GM21447 (cell line): ENCODE results near the gene MAPT.

ENCODE experiments used
- ATAC-seq: cut with Tn5 transposase; IDR thresholded peaks from one replicate; pipeline ENCODE4 v1.9.1; 2021; ENCODE audit not compliant: unreplicated experiment

Gene MAPT

DNA sequence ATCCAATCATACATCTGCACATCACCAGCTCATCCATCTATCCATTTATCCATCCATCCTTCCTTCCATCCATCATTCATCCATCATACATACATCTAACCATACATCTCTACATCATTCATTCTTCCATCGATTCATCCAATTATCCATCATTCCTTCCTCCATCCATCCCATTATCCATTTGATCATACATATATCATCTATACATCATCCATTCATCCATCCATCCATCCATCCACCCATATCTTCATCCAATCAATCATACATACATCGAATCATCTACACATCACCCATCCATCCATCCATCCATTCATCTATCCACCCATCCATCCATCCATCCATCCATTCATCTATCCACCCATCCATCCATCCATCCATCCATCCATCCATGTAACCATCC lies 75.4 kb downstream of the MAPT start:
- ATAC-seq: no peak

DNA sequence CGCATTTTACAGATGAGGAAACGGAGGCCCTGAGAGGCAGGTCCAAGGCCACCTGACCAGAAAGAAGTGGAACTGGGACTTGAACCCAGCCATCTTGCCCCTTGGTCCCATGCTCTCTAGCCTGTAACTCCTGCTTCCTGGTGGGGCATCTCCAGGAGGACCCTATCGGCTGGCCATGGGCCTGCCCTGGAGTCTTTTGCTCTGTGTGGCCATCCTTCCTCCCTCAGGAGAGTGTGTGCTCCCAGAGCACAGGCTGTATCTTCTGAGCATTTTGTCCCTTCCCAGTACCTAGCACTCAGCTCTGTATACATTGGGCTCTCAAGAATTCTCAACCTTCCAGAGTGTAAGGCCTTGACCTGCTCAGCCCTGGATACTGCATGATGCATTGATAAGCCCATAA lies 76.3 kb downstream of the MAPT start:
- no peak for ATAC-seq

- no peak for ATAC-seq
These were observed 77.4 kb downstream of the MAPT start for GRCh38 chr17:45971698-45972141.

GRCh38 chr17:45972531-45972930 lies 78.2 kb downstream of the MAPT start:
- no peak for ATAC-seq

DNA sequence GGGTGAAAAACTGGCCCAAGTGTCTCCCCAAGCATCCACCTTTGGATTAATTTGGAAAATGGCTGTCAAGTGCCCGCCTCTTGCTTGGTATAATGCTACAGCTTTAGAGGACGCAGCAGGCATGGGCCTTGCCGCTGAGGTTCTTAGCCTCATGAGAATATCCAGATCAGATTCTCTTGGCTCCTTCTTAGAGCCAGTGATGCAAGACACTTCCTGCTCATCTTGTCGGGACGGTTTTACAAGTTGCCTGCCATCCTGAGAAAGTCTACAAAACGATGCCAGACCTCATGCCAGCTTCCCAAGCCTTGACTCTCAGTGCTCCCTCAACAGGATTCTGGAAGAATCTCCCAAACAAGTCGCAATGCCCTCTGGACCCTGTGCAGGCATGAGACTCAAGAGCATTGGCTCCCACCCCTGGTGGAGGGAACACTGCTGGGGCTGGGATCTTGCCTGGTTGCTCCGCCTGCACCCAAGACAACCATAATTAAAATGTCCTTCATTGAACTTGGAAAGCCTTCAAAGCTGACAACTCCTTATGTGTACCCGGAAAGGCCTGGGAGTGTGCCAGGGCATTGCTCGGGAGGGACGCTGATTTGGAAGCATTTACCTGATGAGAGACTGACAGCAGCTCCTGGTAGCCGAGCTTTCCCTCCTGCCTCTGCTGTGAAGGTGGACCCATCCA lies 78.9 kb downstream of the MAPT start:
- no peak for ATAC-seq

- ATAC-seq: no peak
These were observed 79.8 kb downstream of the MAPT start for GRCh38 chr17:45973946-45974859.

GRCh38 chr17:45974916-45975630 lies 80.7 kb downstream of the MAPT start:
- ATAC-seq: no peak

- no peak for ATAC-seq
These were observed 81.4 kb downstream of the MAPT start for GRCh38 chr17:45975640-45976295.

DNA sequence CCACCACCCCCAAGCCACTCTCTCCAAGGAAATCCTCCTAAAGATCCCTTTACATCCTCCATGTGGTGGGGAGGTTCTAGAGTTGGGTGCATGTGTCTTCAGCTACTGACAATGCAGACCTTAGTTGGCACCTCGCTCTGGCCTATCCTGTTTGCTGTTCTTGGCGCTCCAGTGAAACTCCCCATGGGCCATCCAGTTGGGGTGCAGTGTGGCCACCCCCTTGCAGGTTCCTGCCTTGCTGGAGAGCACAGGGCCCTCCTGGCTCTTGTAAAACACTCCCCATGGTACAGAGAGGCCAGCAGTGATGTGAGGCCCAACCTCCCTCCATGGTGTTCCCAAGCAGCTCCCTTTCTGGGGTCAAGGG lies 82.0 kb downstream of the MAPT start:
- no peak for ATAC-seq

- ATAC-seq: no peak
These were observed 82.6 kb downstream of the MAPT start for GRCh38 chr17:45976755-45977505.

DNA sequence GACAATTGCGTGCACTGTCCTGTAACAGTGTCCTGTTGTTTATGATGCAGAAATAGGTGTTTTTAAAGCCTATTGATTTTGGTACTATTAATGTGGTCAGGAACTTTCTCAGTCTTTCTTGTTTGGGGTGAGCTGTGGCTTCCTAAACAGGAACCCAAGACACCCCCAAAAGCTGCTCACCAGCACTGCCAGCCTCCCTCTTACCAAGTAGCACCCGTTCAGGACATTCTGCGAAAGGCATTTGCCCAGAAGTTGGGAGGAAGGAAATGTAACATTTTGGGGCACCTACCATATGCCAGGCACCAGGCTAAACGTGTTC lies 83.1 kb downstream of the MAPT start:
- ATAC-seq: no peak

GRCh38 chr17:45977976-45978626 lies 83.7 kb downstream of the MAPT start:
- no peak for ATAC-seq

DNA sequence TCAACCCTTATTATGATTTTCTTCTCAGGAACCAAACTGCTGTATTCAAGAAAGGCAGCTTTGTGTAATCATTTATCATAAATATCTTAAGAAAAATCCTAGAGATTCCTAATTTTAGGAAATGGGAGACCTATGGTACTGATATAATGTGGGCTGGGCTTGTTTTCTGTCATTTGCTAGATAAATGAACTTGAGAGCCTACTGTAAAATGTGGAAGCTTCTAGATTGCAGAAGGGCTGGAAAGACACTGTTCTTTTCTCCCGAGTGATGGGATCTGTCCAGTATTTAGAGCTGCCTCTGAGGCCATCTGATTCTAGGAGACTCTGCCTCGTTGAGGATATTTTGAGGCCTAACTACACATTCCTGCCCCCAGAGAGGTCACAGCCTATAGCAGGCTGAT lies 84.8 kb downstream of the MAPT start:
- ATAC-seq: no peak

- ATAC-seq: no peak
These were observed 86.5 kb downstream of the MAPT start for GRCh38 chr17:45980855-45981254.

DNA sequence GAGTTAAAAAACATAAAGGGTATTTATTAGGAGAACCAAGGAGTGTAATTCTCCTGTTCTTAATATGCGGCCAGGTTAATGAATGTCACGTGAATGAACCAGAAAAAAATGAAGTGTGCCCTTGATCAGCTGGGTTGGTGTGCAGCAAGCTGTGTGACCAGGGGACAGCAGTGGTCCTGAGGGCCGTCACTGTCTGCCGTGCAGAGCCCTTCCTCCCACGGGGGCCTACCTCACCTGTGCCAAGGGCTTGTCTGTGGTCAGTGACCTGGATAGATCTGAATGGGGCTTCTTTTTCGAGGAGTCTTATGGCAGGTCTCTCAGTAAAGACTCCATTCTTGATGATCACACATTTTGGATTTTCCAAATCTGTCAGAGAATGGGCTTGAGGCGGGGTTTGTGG lies 87.0 kb downstream of the MAPT start:
- ATAC-seq: no peak

DNA sequence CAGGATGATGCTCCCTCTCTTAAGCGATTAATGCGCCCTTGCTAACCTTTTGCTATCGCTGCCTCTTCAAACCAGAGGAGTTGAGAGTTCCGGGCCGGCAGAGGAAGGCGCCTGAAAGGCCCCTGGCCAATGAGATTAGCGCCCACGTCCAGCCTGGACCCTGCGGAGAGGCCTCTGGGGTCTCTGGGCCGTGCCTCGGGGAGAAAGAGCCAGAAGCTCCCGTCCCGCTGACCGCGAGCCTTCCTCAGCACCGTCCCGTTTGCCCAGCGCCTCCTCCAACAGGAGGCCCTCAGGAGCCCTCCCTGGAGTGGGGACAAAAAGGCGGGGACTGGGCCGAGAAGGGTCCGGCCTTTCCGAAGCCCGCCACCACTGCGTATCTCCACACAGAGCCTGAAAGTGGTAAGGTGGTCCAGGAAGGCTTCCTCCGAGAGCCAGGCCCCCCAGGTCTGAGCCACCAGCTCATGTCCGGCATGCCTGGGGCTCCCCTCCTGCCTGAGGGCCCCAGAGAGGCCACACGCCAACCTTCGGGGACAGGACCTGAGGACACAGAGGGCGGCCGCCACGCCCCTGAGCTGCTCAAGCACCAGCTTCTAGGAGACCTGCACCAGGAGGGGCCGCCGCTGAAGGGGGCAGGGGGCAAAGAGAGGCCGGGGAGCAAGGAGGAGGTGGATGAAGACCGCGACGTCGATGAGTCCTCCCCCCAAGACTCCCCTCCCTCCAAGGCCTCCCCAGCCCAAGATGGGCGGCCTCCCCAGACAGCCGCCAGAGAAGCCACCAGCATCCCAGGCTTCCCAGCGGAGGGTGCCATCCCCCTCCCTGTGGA lies 88.6 kb downstream of the MAPT start:
- no peak for ATAC-seq

DNA sequence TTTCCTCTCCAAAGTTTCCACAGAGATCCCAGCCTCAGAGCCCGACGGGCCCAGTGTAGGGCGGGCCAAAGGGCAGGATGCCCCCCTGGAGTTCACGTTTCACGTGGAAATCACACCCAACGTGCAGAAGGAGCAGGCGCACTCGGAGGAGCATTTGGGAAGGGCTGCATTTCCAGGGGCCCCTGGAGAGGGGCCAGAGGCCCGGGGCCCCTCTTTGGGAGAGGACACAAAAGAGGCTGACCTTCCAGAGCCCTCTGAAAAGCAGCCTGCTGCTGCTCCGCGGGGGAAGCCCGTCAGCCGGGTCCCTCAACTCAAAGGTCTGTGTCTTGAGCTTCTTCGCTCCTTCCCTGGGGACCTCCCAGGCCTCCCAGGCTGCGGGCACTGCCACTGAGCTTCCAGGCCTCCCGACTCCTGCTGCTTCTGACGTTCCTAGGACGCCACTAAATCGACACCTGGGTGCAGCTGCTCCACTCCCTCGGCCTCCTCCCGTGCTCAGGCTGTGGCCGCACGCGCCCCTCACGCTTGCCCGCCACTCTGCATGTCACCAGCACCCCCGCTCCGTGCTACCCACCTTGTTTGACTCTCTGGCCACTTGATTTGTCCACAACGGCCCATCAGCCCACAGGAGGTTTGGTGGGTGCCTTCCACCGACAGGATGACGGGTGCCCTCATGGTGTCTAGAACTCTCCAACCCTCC lies 89.4 kb downstream of the MAPT start:
- ATAC-seq: no peak

DNA sequence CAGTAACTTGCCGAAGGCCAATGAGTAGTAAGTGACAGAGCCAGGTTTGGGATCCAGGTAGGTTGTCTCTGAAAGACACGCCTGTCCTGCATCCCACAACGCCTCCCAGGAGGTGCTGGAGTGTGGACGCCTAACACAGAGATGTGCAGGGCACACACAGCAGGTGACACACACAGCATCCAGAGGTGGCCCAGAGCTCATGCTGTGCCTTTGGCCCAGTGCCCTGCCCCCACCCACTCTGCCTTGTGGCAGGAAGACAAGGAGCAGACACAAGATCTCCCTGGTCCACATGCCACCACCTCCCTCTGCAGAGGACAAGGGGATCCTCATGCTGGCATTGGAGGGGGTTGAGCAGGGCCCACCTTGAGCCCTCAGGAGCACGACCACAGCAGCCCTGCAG lies 90.0 kb downstream of the MAPT start:
- ATAC-seq: no peak

DNA sequence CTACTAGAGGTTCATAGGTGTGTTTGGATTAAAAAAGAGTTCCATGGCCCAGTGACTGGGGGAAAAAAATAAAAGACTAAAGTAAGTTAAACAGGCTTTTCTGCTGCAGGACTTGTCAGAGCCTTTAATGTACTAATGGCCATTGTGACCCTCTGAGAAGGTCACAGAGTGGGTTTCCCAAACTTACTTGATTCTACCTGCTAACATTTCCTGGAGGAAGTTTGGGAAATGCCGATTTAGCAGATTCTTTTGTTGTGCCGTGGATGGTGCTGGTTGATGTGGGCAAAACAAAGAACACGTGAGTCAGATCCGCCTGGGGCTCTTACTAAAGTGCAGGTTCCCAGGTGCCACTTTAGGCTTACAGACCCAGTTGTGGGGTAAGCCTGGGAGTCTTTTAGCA lies 91.1 kb downstream of the MAPT start:
- no peak for ATAC-seq
